Ammon's horn (tissue), 1 donor: ENCODE measurements around the gene FAHD2A.
"Not testable (repeated sequence)": the region's sequence is repeated elsewhere in the genome, so short reads cannot be mapped to it uniquely, and the experiment has no call there.

Source experiments
- DNase-seq: peaks from one replicate; pipeline ENCODE4 v3.0.0-alpha.2; 2016; ENCODE audit warnings: low spot score

Gene FAHD2A

DNA sequence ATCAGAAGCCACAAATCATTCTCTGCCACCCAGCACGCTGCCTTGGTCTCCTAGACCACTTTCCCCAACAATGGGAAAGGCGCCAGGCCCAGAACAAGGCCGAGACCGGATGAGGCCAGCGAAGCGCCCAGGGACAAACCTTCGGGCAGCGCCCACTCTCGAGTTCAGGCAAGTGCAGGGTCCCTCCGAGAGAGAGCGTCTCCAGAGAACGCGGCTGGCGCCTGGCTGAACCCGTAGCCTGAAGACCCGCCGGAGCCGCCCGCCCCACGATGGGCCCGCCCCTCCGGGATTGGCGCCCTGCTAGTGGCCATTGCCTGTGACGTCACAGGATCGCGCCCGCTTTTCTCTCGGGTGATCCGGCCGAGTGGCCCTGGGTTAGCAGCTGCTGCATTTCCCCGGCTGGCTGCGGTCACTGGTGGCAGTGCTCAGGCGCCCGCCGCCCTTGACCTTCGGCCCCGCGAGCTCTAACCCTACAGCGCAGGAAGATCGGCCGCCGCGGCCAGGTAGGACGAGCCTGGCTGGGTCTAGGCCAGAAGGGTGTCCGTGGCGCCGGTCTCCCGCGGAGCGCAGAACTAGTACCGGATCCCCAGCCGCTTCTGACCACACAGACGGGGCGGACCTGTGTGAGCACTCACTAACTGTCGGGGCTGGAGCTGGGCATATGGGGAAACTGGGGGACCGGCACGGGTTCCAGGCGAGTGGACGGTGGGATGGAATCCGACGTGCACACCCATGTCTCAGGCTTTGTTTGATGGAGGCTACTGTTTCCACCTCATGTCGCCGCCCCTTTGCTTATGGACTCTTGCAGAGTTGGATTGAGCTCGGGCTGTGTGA, at the start of gene FAHD2A:
Gene FAHD2A, plus strand, starts transcription at position 339 of the 834 bp plus-strand sequence. CDS start 2,851 bp downstream, outside the sequence.
- peak; percentile 96 for DNase-seq

GRCh38 chr2:95353055-95353575, 49.4 kb upstream of the FAHD2A start:
- DNase-seq, result no peak

DNA sequence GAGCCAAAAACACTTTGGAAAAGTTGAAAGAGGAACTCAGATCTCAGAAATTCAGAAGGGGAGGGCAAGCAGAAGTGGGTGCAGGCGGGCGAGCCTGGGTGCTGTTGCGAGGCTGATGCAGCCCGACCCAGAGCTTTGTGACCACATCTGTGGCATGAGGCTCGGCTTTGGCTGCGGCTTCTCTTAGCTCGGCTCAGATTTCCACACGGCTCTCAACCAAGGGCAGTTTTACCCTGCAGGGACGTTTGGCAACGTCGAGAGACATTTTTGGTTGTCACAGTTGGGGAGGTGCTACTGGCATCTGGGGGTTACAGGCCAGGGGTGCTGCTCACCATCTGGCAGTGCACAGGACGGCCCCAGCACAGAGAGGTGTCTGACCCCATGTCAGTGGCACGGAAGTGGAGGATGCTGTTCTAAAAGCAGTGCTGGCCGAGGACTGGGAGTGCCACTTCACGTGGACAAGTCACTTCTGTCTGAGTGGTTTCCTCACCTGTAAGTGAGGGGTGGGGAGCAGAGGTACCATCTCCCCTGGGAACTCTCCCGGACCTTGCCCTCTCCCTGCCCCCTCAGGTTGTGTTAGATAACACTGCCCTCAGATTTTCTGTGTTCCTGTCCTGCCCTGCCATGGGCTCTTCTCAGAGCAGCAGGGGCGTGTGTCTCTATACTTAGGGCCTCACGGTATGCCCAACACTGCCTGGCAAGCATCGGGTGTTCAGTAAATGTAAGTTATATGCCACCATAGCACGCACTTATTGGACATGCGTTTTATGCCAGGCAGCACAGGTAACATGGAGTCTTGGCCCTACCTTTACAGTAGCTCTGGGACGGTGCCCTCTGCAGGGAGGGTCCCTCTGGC, 48.7 kb upstream of the FAHD2A start:
- DNase-seq, result no peak

DNA sequence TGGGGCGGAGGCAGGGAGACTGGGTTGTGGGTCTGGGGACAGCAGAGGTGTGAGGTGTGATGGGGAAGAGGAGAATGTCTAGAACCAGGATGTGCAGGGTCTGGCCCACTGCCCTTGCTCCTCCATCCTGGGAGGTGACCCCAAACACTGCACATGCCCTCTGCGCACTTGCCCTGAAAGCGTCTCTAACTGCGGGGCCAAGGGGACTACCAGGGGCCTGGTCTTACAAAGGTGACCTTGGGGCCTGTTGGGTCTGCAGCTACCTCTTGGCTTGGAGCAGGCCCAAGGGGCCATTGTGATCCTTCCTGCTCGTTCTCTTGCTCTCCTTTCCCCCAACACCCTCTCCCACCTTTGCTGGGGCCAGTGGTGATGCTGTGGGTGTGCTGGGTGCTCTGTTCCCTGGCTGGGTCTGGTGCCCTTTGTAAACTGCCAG, 48.0 kb upstream of the FAHD2A start:
- DNase-seq, result no peak

GRCh38 chr2:95354925-95355324, 47.6 kb upstream of the FAHD2A start:
- no peak for DNase-seq

GRCh38 chr2:95355486-95355885, 47.0 kb upstream of the FAHD2A start:
- not testable (repeated sequence) for DNase-seq

DNA sequence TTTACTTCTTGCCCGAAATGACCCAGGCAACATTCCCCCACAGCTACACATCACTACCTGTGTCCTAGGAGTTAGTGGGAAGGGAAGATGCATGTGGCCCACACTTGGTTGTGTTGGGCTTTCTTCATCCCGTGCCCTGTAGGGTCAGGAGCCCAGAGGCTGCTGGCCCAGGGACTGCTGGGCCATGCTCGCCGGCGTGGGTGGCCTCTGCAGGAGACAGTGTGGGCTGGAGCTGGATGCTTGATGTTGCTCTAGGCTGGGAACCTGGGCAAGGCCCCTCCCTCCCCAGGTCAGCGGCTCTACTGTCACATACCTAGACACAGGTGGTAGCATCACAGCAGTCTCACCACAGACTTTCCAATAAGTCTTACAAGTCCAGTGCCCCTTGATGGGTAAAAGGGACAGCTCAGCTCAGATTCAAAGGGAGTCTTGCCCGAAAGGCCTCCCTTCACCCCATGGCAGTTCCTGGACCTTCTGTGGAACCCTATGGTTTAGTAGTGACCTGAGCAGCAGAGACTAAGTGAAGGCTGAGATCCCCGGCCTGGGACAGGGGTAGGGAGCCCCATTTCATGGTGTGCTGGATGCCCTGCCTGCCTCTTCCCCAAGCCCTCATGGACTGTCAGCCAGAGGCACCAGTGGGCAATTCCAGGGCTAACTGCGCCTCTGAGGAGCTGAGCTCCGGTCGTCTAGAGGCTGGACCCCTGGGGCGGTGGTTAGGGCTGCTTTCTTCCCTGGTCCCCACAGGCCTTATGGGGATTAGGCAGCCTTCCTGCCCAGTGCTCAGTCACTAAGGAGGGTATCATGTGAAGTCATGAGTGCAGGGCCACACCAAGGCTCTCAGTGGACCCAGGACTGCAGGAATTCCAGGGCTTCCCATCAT, 45.4 kb upstream of the FAHD2A start:
- no peak for DNase-seq

- DNase-seq, result no peak
These were observed 44.7 kb upstream of the FAHD2A start for GRCh38 chr2:95357717-95358280.

- no peak for DNase-seq
These were observed 43.5 kb upstream of the FAHD2A start for GRCh38 chr2:95359031-95359430.

- DNase-seq, result no peak
These were observed 43.0 kb upstream of the FAHD2A start for GRCh38 chr2:95359501-95359930.

GRCh38 chr2:95361216-95361980, 41.1 kb upstream of the FAHD2A start:
- no peak for DNase-seq

DNA sequence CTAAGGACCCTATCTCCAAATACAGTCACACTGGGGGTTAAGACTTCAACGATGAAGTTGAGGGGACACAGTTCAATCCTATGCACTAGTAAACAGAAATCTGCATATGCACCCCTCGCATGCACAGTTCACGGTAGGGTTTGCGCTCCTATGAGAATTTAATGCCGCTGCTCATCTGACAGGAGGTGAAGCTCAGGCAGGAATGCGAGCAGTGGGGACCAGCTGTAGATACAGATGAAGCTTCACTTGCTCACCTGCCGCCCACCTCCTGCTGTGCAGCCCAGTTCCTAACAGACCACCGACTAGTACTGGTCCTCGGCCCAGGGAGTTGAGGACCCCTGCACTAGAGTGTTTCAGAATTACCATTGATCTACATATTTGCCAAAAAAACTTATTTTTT, 40.0 kb upstream of the FAHD2A start:
- no peak for DNase-seq

DNA sequence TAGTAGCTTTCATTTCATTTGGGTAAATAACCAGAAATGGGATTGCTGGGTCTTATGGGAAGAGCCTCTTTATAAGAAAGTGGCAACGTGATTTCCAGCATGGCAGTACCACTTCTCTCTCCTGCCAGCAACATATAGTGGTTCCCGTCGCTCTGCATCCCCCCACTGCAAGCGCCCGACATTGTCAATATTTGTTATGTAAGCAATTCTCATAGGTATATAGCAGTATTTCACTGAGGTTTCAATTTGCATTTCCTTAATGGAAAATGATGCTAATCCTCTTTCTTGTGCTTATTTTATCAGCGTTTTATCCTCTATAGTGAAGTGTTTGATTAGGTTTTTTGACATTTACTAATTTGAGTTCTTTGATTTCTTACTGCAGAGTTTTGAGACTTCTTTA, 36.0 kb upstream of the FAHD2A start:
- no peak for DNase-seq

DNA sequence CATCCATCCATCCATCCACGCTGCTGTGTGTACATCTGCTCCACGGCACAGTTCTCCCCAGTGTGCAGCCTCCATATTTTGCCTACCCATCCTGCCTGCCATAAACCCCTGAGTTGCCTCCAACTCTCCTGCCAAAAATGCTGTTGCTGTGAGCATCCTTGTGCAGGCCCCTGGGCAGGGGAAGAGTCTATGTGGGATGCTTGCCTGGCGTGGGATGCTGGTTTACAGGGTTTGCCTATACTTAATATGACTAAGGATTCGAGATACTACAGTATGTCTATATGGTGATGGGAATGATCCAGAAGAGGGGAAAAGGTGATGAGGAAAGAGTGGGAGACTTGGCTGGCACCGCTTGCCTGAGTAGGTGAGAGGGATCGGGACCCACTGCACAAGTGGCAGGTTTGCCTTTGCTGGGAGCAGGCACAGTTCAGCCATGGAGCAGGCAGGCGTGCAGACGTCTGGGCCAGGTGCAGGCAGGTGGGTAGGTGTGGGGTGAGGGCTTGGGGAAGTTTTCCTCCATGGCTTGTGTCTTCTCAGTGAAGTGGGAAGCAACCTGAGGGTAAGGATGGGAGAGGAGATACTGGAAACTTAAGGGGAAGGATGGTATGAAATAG, 30.2 kb upstream of the FAHD2A start:
- DNase-seq, result no peak

- DNase-seq, result no peak
These were observed 29.7 kb upstream of the FAHD2A start for GRCh38 chr2:95372845-95373244.

- DNase-seq, result no peak
These were observed 28.5 kb upstream of the FAHD2A start for GRCh38 chr2:95374029-95374428.

DNA sequence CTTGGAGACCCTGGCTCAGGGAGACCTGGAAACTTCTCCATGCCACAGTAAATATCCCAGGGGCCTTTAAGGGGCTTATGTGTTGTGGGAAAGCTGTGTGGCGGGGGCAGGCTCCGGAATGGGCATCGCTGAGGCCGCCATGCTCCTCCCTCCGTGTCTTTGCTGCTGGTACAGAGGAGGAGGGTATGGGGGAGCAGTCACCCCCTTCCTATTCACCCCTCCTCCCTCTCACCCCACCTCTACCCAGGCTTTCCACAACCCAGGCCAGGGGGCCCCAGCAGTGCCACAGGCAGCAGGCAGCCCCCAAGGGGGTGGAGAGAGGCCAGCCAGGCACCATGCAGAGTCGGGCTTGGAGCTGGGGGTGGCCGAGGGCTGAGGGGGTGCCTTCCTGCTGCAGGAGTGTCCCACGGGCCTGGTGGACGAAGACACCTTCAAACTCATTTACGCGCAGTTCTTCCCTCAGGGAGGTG, 28.0 kb upstream of the FAHD2A start:
- no peak for DNase-seq

DNA sequence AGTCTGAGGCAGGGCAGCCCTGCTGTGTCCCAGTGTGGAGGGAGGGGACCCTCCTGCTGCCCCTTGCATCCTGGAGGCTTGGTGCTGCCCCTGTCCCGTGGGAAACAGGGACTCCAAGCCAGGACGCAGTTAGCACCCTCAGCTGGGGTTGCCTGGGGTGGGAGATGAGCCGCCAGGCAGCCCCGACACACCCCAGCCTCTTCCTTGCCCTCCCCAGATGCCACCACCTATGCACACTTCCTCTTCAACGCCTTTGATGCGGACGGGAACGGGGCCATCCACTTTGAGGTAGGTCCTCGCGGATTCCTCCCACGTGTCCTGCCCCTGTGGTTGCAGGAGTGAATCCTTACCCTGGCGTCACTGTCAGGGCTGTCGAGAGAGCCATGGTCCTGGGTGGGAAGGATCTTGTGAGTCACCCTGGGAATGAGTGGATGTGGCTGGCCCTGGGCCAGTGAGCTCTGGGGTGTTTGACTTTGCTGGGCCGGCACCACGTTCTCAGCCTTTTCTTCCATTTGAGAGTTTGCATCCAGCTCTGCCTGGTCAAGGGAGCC, 27.5 kb upstream of the FAHD2A start:
- no peak for DNase-seq

GRCh38 chr2:95375532-95376150, 26.9 kb upstream of the FAHD2A start:
- no peak for DNase-seq
